Measurements from ENCODE around the gene FAM110D.
A peak's percentile ranks its signal among the peaks of the same experiment; 100 is the strongest.

Gene FAM110D

GRCh38 chr1:26203642-26204318 lies 44.9 kb downstream of the FAM110D start:
- no peaks in the 10 kb centered on the region for H3K9me2 ChIP-seq (ENCODE audit: low read depth, low read length)
- no peaks in the 10 kb centered on the region for H3K79me2 ChIP-seq (ENCODE audit: insufficient read depth, low read length)
- H3K9me3 ChIP-seq (ENCODE audit: low read length) = no peaks in the 10 kb centered on the region
- no peak overlapping the region for H3K27ac ChIP-seq (ENCODE audit: low read depth, low read length, poor library complexity, severe bottlenecking)
- no peaks in the 10 kb centered on the region for H4K20me1 ChIP-seq (ENCODE audit: insufficient read depth, low read length)
- H3K4me3 ChIP-seq (ENCODE audit: low read depth, low read length, poor library complexity, severe bottlenecking) = no peak overlapping the region
- no peak overlapping the region for H3K4me2 ChIP-seq (ENCODE audit: low read length)
- no peak for TF ChIP-seq EZH2 (IDR thresholded peaks at IDR 0.05; ENCODE audit: borderline replicate concordance, low read length)
- TF ChIP-seq, protein P1, sequence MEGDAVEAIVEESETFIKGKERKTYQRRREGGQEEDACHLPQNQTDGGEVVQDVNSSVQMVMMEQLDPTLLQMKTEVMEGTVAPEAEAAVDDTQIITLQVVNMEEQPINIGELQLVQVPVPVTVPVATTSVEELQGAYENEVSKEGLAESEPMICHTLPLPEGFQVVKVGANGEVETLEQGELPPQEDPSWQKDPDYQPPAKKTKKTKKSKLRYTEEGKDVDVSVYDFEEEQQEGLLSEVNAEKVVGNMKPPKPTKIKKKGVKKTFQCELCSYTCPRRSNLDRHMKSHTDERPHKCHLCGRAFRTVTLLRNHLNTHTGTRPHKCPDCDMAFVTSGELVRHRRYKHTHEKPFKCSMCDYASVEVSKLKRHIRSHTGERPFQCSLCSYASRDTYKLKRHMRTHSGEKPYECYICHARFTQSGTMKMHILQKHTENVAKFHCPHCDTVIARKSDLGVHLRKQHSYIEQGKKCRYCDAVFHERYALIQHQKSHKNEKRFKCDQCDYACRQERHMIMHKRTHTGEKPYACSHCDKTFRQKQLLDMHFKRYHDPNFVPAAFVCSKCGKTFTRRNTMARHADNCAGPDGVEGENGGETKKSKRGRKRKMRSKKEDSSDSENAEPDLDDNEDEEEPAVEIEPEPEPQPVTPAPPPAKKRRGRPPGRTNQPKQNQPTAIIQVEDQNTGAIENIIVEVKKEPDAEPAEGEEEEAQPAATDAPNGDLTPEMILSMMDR (IDR thresholded peaks at IDR 0.05; ENCODE audit: low read length) = peak; percentile 25; the same call in 1 of the 2 replicates
- H3K36me3 ChIP-seq (ENCODE audit: insufficient read depth, low read length) = no peaks in the 10 kb centered on the region
- H3K27me3 ChIP-seq (ENCODE audit: insufficient read depth, low read length) = no peaks in the 10 kb centered on the region; the same call in 1 of the 2 replicates
- H3K9ac ChIP-seq (ENCODE audit: low read length) = no peak overlapping the region
- H2AFZ ChIP-seq (ENCODE audit: low read length) = no peak overlapping the region
- no peaks in the 10 kb centered on the region for H3F3A ChIP-seq (ENCODE audit: insufficient read depth, low read length)
- no peaks in the 10 kb centered on the region for H3K4me1 ChIP-seq (ENCODE audit: insufficient read depth, low read length, severe bottlenecking)

DNA sequence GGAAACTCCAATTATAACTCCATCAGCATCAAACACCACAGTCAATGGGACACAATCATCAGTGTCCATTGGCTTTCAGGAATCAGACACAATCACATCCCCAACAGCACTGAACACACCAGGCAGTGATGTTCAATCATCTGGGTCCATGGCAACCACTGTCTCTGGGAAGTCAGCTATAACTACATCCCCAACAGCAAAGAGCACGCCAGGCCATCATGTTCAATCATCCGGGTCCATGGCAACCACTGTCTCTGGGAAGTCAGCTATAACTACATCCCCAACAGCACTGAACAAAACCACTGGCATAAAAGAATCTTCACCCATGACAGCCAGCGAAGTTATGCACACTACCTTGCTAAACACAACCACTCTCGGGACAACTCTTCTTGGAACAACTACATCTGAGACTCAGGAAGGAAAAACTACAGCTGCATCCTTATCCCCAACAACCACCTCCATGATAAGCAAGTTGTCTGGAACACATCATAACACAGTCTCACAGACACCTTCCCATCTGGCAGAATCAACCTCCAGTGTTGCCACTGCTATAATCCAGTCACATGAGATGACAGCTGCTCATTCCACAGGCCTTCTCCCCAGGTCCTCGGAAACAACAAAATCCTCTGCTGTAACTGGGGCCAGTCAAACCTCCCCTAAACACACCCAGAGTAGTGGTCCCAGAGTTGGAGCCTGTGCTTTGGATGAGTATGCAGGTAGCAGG lies 51.4 kb downstream of the FAM110D start:
- H3K4me3 ChIP-seq (ENCODE audit: low read depth, low read length, poor library complexity, severe bottlenecking) = no peak overlapping the region
- no peaks in the 10 kb centered on the region for H4K20me1 ChIP-seq (ENCODE audit: insufficient read depth, low read length)
- H3F3A ChIP-seq (ENCODE audit: insufficient read depth, low read length) = no peaks in the 10 kb centered on the region
- no peaks in the 10 kb centered on the region for H3K27me3 ChIP-seq (ENCODE audit: insufficient read depth, low read length)
- H3K4me1 ChIP-seq (ENCODE audit: insufficient read depth, low read length, severe bottlenecking) = no peaks in the 10 kb centered on the region
- H3K9ac ChIP-seq (ENCODE audit: low read length) = no peak overlapping the region
- no peaks in the 10 kb centered on the region for H3K79me2 ChIP-seq (ENCODE audit: insufficient read depth, low read length)
- no peak overlapping the region for H3K27ac ChIP-seq (ENCODE audit: low read depth, low read length, poor library complexity, severe bottlenecking)
- H3K36me3 ChIP-seq (ENCODE audit: insufficient read depth, low read length) = no peaks in the 10 kb centered on the region
- no peak overlapping the region for H2AFZ ChIP-seq (ENCODE audit: low read length)
- no peaks in the 10 kb centered on the region for H3K9me2 ChIP-seq (ENCODE audit: low read depth, low read length)
- no peak for TF ChIP-seq EZH2 (IDR thresholded peaks at IDR 0.05; ENCODE audit: borderline replicate concordance, low read length)
- TF ChIP-seq, protein P1 (IDR thresholded peaks at IDR 0.05; ENCODE audit: low read length) = no peak
- H3K9me3 ChIP-seq (ENCODE audit: low read length) = no peaks in the 10 kb centered on the region
- H3K4me2 ChIP-seq (ENCODE audit: low read length) = no peak overlapping the region

DNA sequence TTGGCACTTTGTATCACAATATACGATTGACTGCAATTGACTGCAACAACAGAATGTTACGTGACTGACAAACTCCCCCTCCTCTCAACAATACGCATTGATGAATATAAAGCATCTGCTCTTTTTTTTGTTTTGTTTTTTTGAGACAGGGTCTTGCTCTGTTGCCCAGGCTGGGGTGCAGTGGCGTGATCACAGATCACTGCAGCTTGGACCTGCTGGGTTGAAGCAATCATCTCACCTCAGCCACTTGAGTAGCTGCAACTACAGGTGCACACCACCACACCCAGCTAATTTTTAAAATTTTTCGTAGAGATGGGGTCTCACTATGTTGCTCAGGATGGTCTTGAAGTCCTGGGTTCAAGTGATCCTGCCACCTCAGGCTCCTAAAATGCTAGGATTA lies 53.8 kb downstream of the FAM110D start:
- no peak overlapping the region for H2AFZ ChIP-seq (ENCODE audit: low read length)

More for the DNA sequence above, 53.8 kb downstream of the FAM110D start:
- TF ChIP-seq EZH2 (IDR thresholded peaks at IDR 0.05; ENCODE audit: borderline replicate concordance, low read length) = no peak
- TF ChIP-seq, protein P1 (IDR thresholded peaks at IDR 0.05; ENCODE audit: low read length) = no peak
- Histone ChIP-seq H3K4me3 (ENCODE audit: low read depth, low read length, poor library complexity, severe bottlenecking) (no peak overlapping the region), H3K4me2 (ENCODE audit: low read length) (no peak overlapping the region), H3K4me1 (ENCODE audit: insufficient read depth, low read length, severe bottlenecking) (no peaks in the 10 kb centered on the region), H4K20me1 (ENCODE audit: insufficient read depth, low read length) (no peaks in the 10 kb centered on the region), H3K9ac (ENCODE audit: low read length) (no peak overlapping the region), H3K9me3 (ENCODE audit: low read length) (no peaks in the 10 kb centered on the region), H3K9me2 (ENCODE audit: low read depth, low read length) (no peaks in the 10 kb centered on the region), H3K79me2 (ENCODE audit: insufficient read depth, low read length) (no peaks in the 10 kb centered on the region), H3K27ac (ENCODE audit: low read depth, low read length, poor library complexity, severe bottlenecking) (no peak overlapping the region), H3K27me3 (ENCODE audit: insufficient read depth, low read length) (no peaks in the 10 kb centered on the region), H3K36me3 (ENCODE audit: insufficient read depth, low read length) (no peaks in the 10 kb centered on the region), H3F3A (ENCODE audit: insufficient read depth, low read length) (no peaks in the 10 kb centered on the region)
